Immature natural killer cell (primary cell): ENCODE data around the gene RNASE7. TPM values are rescaled to one million over a fixed set of nuclear protein-coding genes. Genes with fewer than 3 reads are reported as not detected.
A peak's percentile ranks its signal among the peaks of the same experiment; 100 is the strongest.

Experiments
- DNase-seq, 3 donors: peaks; one replicate each; pipeline ENCODE4 v3.0.0; 2022; ENCODE audit warnings: mixed read lengths in 1 of 3
- H3K27ac Mint-ChIP-seq, 6 donors: one replicate each; pipeline ENCODE4 v1.8.0; 2020; ENCODE audit warnings: mixed read lengths in 6 of 6, mild to moderate bottlenecking in 5 of 6, inconsistent platforms in 4 of 6, moderate library complexity in 3 of 6
- H3K27me3 Mint-ChIP-seq, 3 donors: one replicate each; pipeline ENCODE4 v1.8.0; 2020 to 2021; ENCODE audit warnings: low read depth in 3 of 3, mild to moderate bottlenecking in 3 of 3, mixed read lengths in 3 of 3, moderate library complexity in 3 of 3, inconsistent platforms in 1 of 3
- H3K36me3 Mint-ChIP-seq, 3 donors: one replicate each; pipeline ENCODE4 v1.8.0; 2020; ENCODE audit warnings: mixed read lengths in 3 of 3, inconsistent platforms in 2 of 3, mild to moderate bottlenecking in 2 of 3
- H3K4me1 Mint-ChIP-seq, 2 donors: one replicate each; pipeline ENCODE4 v1.8.0; 2020; ENCODE audit warnings: inconsistent platforms in 2 of 2, mild to moderate bottlenecking in 2 of 2, mixed read lengths in 2 of 2, moderate library complexity in 1 of 2
- H3K4me3 Mint-ChIP-seq, 5 donors: one replicate each; pipeline ENCODE4 v1.8.0; 2020; ENCODE audit warnings: mild to moderate bottlenecking in 5 of 5, mixed read lengths in 5 of 5, inconsistent platforms in 3 of 5, moderate library complexity in 3 of 5
- H3K9me3 Mint-ChIP-seq, 6 donors: one replicate each; pipeline ENCODE4 v1.8.0; 2020; ENCODE audit warnings: mild to moderate bottlenecking in 6 of 6, mixed read lengths in 6 of 6, inconsistent platforms in 4 of 6, moderate library complexity in 3 of 6
- polyA plus RNA-seq, 3 donors: library from polyadenylated mRNA; unstranded; fragments of 300-500 nt; fragmentation: Illumina TruSeq; gene quantifications; one replicate each; pipeline ENCODE4 v1.2.3, GENCODE V29; 2021

Gene RNASE7
- polyA plus RNA-seq, 3 donors from 2014 or later = not detected

DNA sequence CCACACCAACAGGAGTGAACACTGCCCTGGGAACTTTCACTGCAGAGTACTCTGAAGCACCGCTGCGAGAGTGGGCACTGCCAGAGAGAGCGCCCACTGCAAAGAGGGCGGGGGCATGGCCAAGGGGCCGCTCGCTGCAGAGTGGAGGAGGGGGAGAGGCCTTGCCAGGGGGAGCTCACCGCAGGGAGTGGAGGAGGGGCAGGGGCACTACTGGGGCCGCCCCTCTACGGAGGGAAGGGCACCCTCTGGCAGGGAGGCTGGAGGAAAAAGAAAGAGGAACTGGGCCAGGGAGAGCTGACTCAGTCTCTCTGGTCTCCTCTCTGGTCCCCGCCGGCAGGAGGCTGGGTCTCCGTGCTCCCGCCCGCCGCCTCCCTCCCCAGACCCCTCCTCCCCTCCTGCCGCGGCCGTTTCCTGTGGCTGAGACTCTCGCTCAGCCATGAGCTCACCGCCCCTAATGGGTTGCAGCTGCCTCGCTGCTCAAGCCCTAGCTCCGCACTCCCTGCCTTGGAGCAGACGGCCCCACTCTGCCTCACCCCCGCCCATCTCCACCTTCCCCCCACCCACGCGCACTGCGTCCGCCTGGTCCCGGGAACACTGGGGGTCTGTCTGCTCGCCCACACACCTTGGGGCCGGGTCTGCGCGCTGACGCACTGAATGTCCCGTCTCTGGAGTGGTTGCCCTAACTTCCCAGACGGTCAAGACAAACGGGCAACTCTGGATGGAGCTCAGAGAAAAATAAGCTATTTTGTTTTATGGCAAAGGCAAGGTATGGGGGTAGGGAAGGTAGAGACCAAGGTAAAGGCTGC lies 29.3 kb downstream of the RNASE7 start:
- DNase-seq = peak; percentile 37 to 38 (median 38)
- Mint-ChIP-seq H3K27me3 (peaks cover 27 to 29% (median 29%) of the 10 kb centered on the region in 3 donors), H3K4me3 (peak overlapping the region; percentile 85 to 90 (median 89)), H3K27ac (peak overlapping the region in 4 of 6 donors; percentile 35 to 77 (median 62)), H3K4me1 (peaks cover 34 to 37% of the 10 kb centered on the region in 2 donors), H3K9me3 (no peaks in the 10 kb centered on the region), H3K36me3 (no peaks in the 10 kb centered on the region)

DNA sequence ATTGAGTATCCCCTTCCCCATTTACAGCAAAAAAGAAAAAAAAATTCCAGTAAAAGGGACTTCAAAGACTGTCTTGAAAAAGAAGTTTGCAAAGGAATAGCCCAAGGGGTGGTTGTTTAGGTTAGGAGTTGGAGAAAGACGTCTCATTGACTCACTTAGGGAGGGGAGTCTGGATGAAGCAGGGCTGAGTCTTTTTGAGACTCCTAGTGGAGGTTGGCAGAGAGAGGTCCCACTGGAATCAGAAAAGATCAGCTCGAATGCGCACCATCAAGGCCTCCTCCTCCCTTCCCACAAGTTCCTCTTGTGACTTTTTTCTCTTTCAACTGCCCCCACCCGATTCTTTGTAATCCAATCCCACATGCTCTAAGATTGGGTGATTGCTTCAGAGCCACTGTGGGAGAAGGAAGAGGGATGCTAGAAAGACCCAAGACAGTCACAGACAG lies 29.9 kb downstream of the RNASE7 start:
- peaks cover 34 to 37% of the 10 kb centered on the region in 2 donors for H3K4me1 Mint-ChIP-seq
- H3K36me3 Mint-ChIP-seq = no peaks in the 10 kb centered on the region
- peak overlapping the region; percentile 85 to 90 (median 89) for H3K4me3 Mint-ChIP-seq
- peaks cover 27 to 29% (median 27%) of the 10 kb centered on the region in 3 donors for H3K27me3 Mint-ChIP-seq
- H3K27ac Mint-ChIP-seq = peak overlapping the region in 3 of 6 donors; percentile 24 to 53 (median 35)
- no peaks in the 10 kb centered on the region for H3K9me3 Mint-ChIP-seq
- no peak for DNase-seq

DNA sequence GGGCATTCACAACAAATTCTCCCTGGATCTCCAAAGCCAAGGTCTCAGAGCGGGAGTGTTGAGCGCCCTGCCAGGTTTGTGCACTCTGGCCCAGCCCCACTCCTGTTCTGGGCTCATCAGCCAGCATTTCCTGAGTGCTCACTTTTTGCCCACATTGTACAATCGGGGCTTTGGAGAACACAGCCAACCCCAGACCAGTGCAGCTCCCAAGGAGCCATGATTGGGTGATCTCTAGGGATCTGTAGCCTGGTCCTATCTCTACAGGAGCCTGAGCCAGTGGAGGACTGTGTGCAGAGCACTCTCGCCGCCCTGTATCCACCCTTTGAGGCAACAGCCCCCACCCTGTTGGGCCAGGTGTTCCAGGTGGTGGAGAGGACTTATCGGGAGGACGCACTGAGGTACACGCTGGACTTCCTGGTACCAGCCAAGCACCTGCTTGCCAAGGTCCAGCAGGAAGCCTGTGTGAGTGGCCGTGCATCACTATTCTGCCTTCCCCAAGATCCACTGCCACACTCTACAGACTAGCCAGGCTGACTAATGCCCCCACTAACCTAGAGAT lies 30.7 kb downstream of the RNASE7 start:
- H3K9me3 Mint-ChIP-seq = no peaks in the 10 kb centered on the region
- H3K4me1 Mint-ChIP-seq = peaks cover 34 to 37% of the 10 kb centered on the region in 2 donors
- H3K27me3 Mint-ChIP-seq = peaks cover 21 to 29% (median 26%) of the 10 kb centered on the region in 3 donors
- peak overlapping the region in 3 of 5 donors; percentile 5 to 90 (median 46) for H3K4me3 Mint-ChIP-seq
- no peaks in the 10 kb centered on the region for H3K36me3 Mint-ChIP-seq
- DNase-seq = no peak
- no peak overlapping the region for H3K27ac Mint-ChIP-seq

DNA sequence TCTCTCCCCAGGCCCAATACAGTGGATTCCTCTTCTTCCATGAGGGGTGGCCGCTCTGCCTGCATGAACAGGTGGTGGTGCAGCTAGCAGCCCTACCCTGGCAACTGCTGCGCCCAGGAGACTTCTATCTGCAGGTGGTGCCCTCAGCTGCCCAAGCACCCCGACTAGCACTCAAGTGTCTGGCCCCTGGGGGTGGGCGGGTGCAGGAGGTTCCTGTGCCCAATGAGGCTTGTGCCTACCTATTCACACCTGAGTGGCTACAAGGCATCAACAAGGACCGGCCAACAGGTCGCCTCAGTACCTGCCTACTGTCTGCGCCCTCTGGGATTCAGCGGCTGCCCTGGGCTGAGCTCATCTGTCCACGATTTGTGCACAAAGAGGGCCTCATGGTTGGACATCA lies 31.8 kb downstream of the RNASE7 start:
- no peak for DNase-seq
- Mint-ChIP-seq H3K27me3 (peaks cover 14 to 23% (median 21%) of the 10 kb centered on the region in 3 donors), H3K27ac (no peak overlapping the region), H3K4me1 (peaks cover 27 to 30% of the 10 kb centered on the region in 2 donors), H3K36me3 (no peaks in the 10 kb centered on the region), H3K9me3 (no peaks in the 10 kb centered on the region), H3K4me3 (no peak overlapping the region)

DNA sequence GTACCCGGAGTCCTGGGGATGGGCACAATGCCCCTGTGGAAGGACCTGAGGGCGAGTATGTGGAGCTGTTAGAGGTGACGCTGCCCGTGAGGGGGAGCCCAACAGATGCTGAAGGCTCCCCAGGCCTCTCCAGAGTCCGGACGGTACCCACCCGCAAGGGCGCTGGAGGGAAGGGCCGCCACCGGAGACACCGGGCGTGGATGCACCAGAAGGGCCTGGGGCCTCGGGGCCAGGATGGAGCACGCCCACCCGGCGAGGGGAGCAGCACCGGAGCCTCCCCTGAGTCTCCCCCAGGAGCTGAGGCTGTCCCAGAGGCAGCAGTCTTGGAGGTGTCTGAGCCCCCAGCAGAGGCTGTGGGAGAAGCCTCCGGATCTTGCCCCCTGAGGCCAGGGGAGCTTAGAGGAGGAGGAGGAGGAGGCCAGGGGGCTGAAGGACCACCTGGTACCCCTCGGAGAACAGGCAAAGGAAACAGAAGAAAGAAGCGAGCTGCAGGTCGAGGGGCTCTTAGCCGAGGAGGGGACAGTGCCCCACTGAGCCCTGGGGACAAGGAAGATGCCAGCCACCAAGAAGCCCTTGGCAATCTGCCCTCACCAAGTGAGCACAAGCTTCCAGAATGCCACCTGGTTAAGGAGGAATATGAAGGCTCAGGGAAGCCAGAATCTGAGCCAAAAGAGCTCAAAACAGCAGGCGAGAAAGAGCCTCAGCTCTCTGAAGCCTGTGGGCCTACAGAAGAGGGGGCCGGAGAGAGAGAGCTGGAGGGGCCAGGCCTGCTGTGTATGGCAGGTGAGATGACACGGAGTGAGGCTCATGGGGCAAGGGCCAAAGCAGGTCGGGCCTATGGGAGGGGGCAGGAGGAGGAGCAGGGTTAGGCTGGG lies 32.5 kb downstream of the RNASE7 start:
- no peaks in the 10 kb centered on the region for H3K9me3 Mint-ChIP-seq
- DNase-seq = no peak
- H3K4me1 Mint-ChIP-seq = peaks cover 20 to 23% of the 10 kb centered on the region in 2 donors
- H3K4me3 Mint-ChIP-seq = no peak overlapping the region
- peaks cover 11 to 19% (median 19%) of the 10 kb centered on the region in 3 donors for H3K27me3 Mint-ChIP-seq
- H3K27ac Mint-ChIP-seq = no peak overlapping the region
- no peaks in the 10 kb centered on the region for H3K36me3 Mint-ChIP-seq

DNA sequence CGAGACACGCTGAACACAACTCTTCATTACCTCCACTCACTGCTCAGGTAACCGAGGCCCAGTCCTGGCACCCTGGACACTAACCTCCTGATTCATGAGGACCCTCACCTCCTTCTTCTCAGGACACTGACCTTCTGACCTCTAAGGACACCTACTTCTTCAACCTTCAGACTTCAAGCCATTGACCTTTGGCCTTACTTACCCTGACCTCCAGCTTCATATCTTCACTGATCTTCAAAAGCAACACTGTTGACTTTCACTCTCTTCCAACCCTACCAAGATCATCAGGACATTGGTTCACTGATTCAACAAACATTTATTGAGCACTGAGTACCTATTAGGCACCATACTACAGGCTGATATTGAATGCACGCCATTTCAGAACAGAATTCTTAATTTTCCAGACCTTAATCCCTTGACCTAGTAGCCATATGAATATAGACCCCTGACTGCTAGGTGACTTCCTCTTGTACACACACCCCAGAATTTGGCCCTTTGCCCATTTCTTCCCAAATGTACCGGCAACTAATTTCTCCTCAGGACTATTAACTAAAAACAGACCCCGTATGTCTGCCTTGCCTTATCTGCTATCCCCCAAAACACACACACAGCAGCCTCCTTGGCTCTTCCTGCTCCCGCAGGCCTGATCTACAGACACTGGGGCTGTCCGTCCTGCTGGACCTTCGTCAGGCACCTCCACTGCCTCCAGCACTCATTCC lies 33.7 kb downstream of the RNASE7 start:
- H3K9me3 Mint-ChIP-seq = no peaks in the 10 kb centered on the region
- H3K4me1 Mint-ChIP-seq = peaks cover 12 to 17% of the 10 kb centered on the region in 2 donors
- no peak overlapping the region for H3K27ac Mint-ChIP-seq
- peaks cover 8 to 17% (median 16%) of the 10 kb centered on the region in 3 donors for H3K27me3 Mint-ChIP-seq
- H3K36me3 Mint-ChIP-seq = no peaks in the 10 kb centered on the region
- no peak overlapping the region for H3K4me3 Mint-ChIP-seq
- DNase-seq = no peak

DNA sequence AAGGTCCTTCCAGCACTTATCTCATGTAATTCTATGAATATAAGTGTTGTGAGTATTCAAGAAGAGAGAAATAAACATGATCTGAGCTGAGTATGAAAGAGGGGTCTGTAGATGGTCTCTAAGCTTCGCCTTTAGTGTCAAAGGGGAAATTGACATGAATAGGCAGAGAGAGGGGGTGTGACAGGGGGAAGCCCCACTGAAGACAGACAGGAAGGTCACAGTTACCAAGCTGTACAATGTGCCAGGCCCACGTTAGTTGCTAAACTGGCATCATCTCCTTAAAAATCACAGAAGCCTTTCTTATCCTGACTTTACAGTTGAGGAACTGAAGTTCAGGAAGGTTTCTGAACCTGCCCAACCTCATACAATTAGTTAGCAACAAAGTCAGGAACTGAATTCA lies 35.5 kb downstream of the RNASE7 start:
- peaks cover 2 to 12% (median 3%) of the 10 kb centered on the region in 3 donors for H3K27me3 Mint-ChIP-seq
- H3K4me3 Mint-ChIP-seq = no peak overlapping the region
- H3K4me1 Mint-ChIP-seq = no peaks in the 10 kb centered on the region
- no peak overlapping the region for H3K27ac Mint-ChIP-seq
- no peaks in the 10 kb centered on the region for H3K36me3 Mint-ChIP-seq
- no peaks in the 10 kb centered on the region for H3K9me3 Mint-ChIP-seq
- DNase-seq = no peak

DNA sequence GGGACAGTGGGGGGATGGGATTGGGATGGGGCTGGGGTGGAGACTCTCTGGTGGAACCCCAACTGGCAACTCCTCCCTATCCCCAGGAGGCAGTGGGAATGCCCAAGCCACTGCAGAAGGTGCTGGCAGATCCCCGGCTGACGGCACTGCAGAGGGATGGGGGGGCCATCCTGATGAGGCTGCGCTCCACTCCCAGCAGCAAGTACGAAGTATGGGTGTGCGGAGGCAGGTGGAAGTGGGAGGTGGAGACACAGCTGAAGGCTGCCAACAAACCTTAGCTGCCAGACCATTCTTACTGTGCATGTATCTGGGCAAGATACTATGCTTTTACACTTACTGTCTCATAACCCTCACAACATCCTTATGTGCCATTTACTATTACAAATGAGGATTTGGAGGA lies 36.1 kb downstream of the RNASE7 start:
- Mint-ChIP-seq H3K9me3 (no peaks in the 10 kb centered on the region), H3K36me3 (no peaks in the 10 kb centered on the region), H3K4me1 (no peaks in the 10 kb centered on the region), H3K27me3 (peaks cover under 1 to 8% (median 3%) of the 10 kb centered on the region in 3 donors), H3K4me3 (no peak overlapping the region), H3K27ac (no peak overlapping the region)
- no peak for DNase-seq

DNA sequence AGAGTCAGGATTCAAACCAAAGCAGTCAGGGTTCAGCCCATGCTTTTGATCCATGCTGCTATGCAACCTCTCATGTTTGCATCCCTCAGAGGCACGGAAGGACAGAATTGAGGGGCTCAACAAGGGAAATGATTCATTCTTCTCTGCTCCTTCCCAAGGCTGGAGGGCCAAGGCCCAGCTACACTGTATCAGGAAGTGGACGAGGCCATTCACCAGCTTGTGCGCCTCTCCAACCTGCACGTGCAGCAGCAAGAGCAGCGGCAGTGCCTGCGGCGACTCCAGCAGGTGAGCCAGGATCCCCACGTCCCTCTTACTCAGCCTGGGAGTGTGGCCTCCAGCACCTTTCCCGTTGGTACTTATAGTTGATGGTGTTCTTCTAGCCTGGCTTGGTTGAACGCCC lies 36.6 kb downstream of the RNASE7 start:
- H3K36me3 Mint-ChIP-seq = no peaks in the 10 kb centered on the region
- H3K27ac Mint-ChIP-seq = no peak overlapping the region
- DNase-seq = no peak
- H3K4me3 Mint-ChIP-seq = no peak overlapping the region
- no peaks in the 10 kb centered on the region for H3K9me3 Mint-ChIP-seq
- H3K4me1 Mint-ChIP-seq = no peaks in the 10 kb centered on the region
- H3K27me3 Mint-ChIP-seq = peaks cover 0 to 4% (median 2%) of the 10 kb centered on the region in 3 donors

DNA sequence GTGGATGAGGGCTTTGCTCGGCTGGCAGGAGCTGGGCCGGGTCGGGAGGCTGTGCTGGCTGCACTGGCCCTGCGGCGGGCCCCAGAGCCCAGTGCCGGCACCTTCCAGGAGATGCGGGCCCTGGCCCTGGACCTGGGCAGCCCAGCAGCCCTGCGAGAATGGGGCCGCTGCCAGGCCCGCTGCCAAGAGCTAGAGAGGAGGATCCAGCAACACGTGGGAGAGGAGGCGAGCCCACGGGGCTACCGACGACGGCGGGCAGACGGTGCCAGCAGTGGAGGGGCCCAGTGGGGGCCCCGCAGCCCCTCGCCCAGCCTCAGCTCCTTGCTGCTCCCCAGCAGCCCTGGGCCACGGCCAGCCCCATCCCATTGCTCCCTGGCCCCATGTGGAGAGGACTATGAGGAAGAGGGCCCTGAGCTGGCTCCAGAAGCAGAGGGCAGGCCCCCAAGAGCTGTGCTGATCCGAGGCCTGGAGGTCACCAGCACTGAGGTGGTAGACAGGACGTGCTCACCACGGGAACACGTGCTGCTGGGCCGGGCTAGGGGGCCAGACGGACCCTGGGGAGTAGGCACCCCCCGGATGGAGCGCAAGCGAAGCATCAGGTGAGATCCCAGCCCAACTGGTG lies 39.5 kb downstream of the RNASE7 start:
- no peak for DNase-seq
- no peak overlapping the region for H3K27ac Mint-ChIP-seq
- H3K27me3 Mint-ChIP-seq = peaks cover 3 to 9% (median 4%) of the 10 kb centered on the region in 3 donors
- H3K4me1 Mint-ChIP-seq = peaks cover 4 to 8% of the 10 kb centered on the region in 2 donors
- no peak overlapping the region for H3K4me3 Mint-ChIP-seq
- H3K9me3 Mint-ChIP-seq = no peaks in the 10 kb centered on the region
- no peaks in the 10 kb centered on the region for H3K36me3 Mint-ChIP-seq

DNA sequence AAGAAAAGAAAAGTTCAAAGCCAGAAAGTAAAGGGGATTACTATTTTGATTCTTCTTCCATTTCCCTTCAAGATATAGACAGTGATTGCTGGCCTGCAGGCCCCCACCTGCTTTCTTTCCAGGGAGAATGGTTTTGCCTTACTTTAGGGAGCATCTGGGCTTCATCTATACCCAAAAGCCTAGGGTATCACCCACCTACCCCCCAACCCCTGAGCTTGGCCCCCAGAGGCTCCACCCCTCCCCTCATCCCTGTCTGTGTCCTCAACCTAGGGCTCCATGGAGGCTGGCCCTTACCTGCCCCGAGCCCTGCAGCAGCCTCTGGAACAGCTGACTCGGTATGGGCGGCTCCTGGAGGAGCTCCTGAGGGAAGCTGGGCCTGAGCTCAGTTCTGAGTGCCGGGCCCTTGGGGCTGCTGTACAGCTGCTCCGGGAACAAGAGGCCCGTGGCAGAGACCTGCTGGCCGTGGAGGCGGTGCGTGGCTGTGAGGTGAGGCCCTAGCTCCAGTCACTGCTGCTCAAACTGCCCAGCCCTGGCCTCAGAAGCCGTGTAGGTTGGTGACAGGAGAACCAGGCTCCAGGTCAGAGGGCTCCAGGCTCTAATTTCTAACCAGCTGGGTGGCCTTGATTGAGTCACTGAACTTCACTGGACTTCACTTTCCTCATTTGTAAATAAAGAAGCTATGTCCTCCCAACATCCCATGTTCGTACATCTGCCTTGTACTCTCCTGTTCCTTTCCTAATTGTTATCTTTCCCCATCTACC lies 41.6 kb downstream of the RNASE7 start:
- Mint-ChIP-seq H3K4me1 (peaks cover 18 to 21% of the 10 kb centered on the region in 2 donors), H3K36me3 (no peaks in the 10 kb centered on the region), H3K27me3 (peaks cover 7 to 14% (median 7%) of the 10 kb centered on the region in 3 donors), H3K9me3 (no peaks in the 10 kb centered on the region), H3K4me3 (no peak overlapping the region), H3K27ac (no peak overlapping the region)
- no peak for DNase-seq

DNA sequence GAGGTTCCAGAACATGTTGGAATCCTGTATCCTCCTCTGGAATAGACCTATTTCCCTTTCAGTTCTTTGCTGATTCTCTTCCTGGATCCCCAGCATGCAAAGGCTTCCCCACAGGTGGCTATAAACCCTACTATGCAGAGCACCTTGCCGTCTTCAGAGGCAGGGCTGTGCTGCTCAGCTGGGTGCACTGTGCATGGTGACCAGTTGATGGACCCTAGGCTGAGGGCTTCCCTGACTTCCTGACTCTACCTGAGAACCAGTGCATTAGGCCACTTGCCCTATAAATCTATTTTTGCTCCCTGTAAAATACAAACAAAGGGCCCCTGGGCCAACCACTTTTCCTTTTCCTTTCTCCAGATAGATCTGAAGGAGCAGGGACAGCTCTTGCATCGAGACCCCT lies 42.2 kb downstream of the RNASE7 start:
- DNase-seq = no peak
- peaks cover 18 to 21% of the 10 kb centered on the region in 2 donors for H3K4me1 Mint-ChIP-seq
- H3K36me3 Mint-ChIP-seq = no peaks in the 10 kb centered on the region
- no peaks in the 10 kb centered on the region for H3K9me3 Mint-ChIP-seq
- peaks cover 7 to 14% (median 7%) of the 10 kb centered on the region in 3 donors for H3K27me3 Mint-ChIP-seq
- no peak overlapping the region for H3K27ac Mint-ChIP-seq
- H3K4me3 Mint-ChIP-seq = no peak overlapping the region
